PC-9 (cell line): ENCODE measurements around the gene GRID2. TPM values are rescaled to one million over a fixed set of nuclear protein-coding genes. Genes with fewer than 3 reads are reported as not detected.

ENCODE experiments used
- BruUV-seq: library from RNA; stranded (reverse); fragments of 400-500 nt; replicated peaks from 2 replicates; lab custom pipeline; 2021; lab: Mats Ljungman, UMichigan
- CTCF ChIA-PET: fragments of 300-600 bp; sonication (Branson Sonifier 250); formaldehyde crosslinking; loops from one replicate; lab custom pipeline; 2022; ENCODE audit warnings: antibody characterized with exemption; lab: Charles Lee
- POLR2A ChIA-PET: fragments of 300-600 bp; sonication (Branson Sonifier 250); formaldehyde crosslinking; loops from one replicate; lab custom pipeline; 2022; ENCODE audit warnings: antibody characterized with exemption; ENCODE audit not compliant: unreplicated experiment; lab: Charles Lee
- DNase-seq, 2 experiments: peaks; one replicate each; pipeline versions ENCODE4 v3.0.0 to v3.0.0-alpha.2; 2015 to 2022; ENCODE audit warnings: mixed read lengths in 1 of 2
- H2AFZ ChIP-seq: fragments of 200-600 bp; sonication (generic); 2 replicates; pipeline ENCODE4 v1.8.1; 2017; ENCODE audit warnings: antibody characterized with exemption
- H3F3A ChIP-seq: fragments of 200-600 bp; sonication (generic); 2 replicates; pipeline ENCODE4 v1.8.1; 2017; ENCODE audit warnings: antibody characterized with exemption, mild to moderate bottlenecking, low read depth; ENCODE audit not compliant: insufficient read depth
- H3K27ac ChIP-seq: fragments of 200-600 bp; sonication (generic); 2 replicates; pipeline ENCODE4 v1.6.1; 2016; ENCODE audit warnings: mixed run types
- H3K27me3 ChIP-seq: fragments of 200-600 bp; sonication (generic); 2 replicates; pipeline ENCODE4 v1.6.1; 2016; ENCODE audit warnings: low read depth, mixed run types; ENCODE audit not compliant: insufficient read depth
- H3K36me3 ChIP-seq: fragments of 200-600 bp; sonication (generic); 2 replicates; pipeline ENCODE4 v1.6.1; 2016; ENCODE audit warnings: low read depth, mixed run types
- H3K4me1 ChIP-seq: fragments of 200-600 bp; sonication (generic); replicated peaks from 2 replicates; pipeline ENCODE4 v1.6.1; 2016; ENCODE audit warnings: mixed run types; ENCODE audit not compliant: insufficient read depth
- H3K4me2 ChIP-seq: fragments of 200-600 bp; sonication (generic); 2 replicates; pipeline ENCODE4 v1.6.1; 2017; ENCODE audit warnings: mixed run types
- H3K4me3 ChIP-seq: fragments of 200-600 bp; sonication (generic); 2 replicates; pipeline ENCODE4 v1.6.1; 2016; ENCODE audit warnings: mixed run types
- H3K79me2 ChIP-seq: fragments of 200-600 bp; sonication (generic); 2 replicates; pipeline ENCODE4 v1.6.1; 2017; ENCODE audit warnings: low read depth, mixed run types
- H3K9me2 ChIP-seq: fragments of 200-600 bp; sonication (generic); 2 replicates; pipeline ENCODE4 v1.8.1; 2017; ENCODE audit warnings: mild to moderate bottlenecking; ENCODE audit not compliant: insufficient read depth
- H3K9me3 ChIP-seq: fragments of 200-600 bp; sonication (generic); 2 replicates; pipeline ENCODE4 v1.8.1; 2016; ENCODE audit warnings: low read depth; ENCODE audit not compliant: insufficient read depth
- H4K20me1 ChIP-seq: fragments of 200-600 bp; sonication (generic); 2 replicates; pipeline ENCODE4 v1.8.1; 2017; ENCODE audit not compliant: insufficient read depth
- EZH2 ChIP-seq: fragments of 200-600 bp; sonication (generic); IDR thresholded peaks from 2 replicates; pipeline ENCODE4 v1.8.0; 2017; ENCODE audit warnings: antibody characterized with exemption, low read depth
- intact Hi-C: fragments of 100-400 bp; cut with micrococcal nuclease; formaldehyde crosslinking; loops from one replicate; pipeline ENCODE4 v1.10.0; 2022; ENCODE audit not compliant: unreplicated experiment
- total RNA-seq: library from RNA; stranded (reverse); gene quantifications from 2 replicates; pipeline ENCODE4 v1.2.3, GENCODE V29; 2021
- TF ChIP-seq, protein P1 (sequence below): fragments of 200-600 bp; sonication (generic); conservative IDR thresholded peaks from 2 replicates; pipeline ENCODE4 v1.6.1; 2017; ENCODE audit warnings: mixed run types, antibody characterized with exemption, mild to moderate bottlenecking, moderate library complexity

The GRID2 gene
- total RNA-seq, 1 experiment from 2014 or later = not detected

DNA sequence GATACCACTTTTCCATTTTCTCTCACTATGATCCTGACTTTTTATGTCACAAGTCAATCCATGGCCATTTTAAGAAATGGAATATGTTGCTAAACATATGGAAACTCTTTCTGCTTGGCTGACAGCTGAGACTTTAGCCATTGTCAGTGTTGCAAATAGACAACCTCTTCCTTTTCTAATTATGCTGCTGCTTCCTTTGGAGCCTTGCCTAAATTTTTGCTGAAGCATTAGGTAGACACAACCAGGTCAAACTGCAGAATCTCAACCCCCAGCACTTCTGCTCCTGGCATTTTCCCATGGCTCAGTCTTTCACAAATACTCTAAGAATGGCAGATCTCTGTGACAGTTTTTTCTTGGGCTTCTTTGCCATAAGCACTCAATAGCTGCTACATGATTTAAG is 543.3 kb downstream of the GRID2 start:
- Histone ChIP-seq H4K20me1 (no peaks in the 10 kb centered on the region), H3K4me2 (no peak overlapping the region), H2AFZ (no peak overlapping the region), H3K4me3 (no peak overlapping the region), H3K9me3 (no peaks in the 10 kb centered on the region), H3K9me2 (no peaks in the 10 kb centered on the region), H3F3A (no peaks in the 10 kb centered on the region), H3K36me3 (no peaks in the 10 kb centered on the region), H3K27ac (no peak overlapping the region), H3K27me3 (no peaks in the 10 kb centered on the region), H3K79me2 (no peaks in the 10 kb centered on the region), H3K4me1 (no peaks in the 10 kb centered on the region)
- BruUV-seq = no TSS peak
- intact Hi-C loops = no loop called here
- ChIA-PET CTCF (no interaction called here), POLR2A (no interaction called here)
- DNase-seq = no peak
- TF ChIP-seq, protein P1, sequence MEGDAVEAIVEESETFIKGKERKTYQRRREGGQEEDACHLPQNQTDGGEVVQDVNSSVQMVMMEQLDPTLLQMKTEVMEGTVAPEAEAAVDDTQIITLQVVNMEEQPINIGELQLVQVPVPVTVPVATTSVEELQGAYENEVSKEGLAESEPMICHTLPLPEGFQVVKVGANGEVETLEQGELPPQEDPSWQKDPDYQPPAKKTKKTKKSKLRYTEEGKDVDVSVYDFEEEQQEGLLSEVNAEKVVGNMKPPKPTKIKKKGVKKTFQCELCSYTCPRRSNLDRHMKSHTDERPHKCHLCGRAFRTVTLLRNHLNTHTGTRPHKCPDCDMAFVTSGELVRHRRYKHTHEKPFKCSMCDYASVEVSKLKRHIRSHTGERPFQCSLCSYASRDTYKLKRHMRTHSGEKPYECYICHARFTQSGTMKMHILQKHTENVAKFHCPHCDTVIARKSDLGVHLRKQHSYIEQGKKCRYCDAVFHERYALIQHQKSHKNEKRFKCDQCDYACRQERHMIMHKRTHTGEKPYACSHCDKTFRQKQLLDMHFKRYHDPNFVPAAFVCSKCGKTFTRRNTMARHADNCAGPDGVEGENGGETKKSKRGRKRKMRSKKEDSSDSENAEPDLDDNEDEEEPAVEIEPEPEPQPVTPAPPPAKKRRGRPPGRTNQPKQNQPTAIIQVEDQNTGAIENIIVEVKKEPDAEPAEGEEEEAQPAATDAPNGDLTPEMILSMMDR = no peak
- TF ChIP-seq EZH2 = no peak

DNA sequence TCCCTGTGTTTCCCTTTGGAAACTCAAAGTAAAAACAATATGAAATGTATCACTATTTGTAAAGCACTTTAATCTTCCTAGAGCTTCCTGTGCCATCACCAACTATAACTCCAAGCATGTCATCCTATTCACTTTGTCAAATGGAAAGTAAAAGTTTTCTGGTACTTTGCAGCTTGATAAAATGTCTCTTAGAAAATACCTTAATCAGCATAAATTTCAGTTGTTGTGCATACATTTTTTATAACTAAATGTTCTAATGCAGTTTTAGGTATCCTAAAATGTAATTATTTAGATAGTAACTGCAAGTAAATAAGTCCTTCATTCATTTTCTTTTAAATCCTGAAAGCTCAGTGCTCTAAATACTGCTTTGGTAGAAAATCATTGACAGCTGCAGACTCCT is 558.7 kb downstream of the GRID2 start:
- H3F3A ChIP-seq = no peaks in the 10 kb centered on the region
- POLR2A ChIA-PET = no interaction called here
- H3K36me3 ChIP-seq = no peaks in the 10 kb centered on the region
- H3K79me2 ChIP-seq = no peaks in the 10 kb centered on the region
- DNase-seq = no peak
- no peaks in the 10 kb centered on the region for H3K4me1 ChIP-seq
- no TSS peak for BruUV-seq
- CTCF ChIA-PET = no interaction called here
- intact Hi-C loops = no loop called here
- H2AFZ ChIP-seq = no peak overlapping the region
- no peaks in the 10 kb centered on the region for H3K9me2 ChIP-seq
- H3K27me3 ChIP-seq = no peaks in the 10 kb centered on the region
- TF ChIP-seq, protein P1 = no peak
- no peak for TF ChIP-seq EZH2
- H3K9me3 ChIP-seq = no peaks in the 10 kb centered on the region
- H4K20me1 ChIP-seq = no peaks in the 10 kb centered on the region
- H3K4me3 ChIP-seq = no peak overlapping the region
- no peak overlapping the region for H3K4me2 ChIP-seq
- H3K27ac ChIP-seq = no peak overlapping the region

DNA sequence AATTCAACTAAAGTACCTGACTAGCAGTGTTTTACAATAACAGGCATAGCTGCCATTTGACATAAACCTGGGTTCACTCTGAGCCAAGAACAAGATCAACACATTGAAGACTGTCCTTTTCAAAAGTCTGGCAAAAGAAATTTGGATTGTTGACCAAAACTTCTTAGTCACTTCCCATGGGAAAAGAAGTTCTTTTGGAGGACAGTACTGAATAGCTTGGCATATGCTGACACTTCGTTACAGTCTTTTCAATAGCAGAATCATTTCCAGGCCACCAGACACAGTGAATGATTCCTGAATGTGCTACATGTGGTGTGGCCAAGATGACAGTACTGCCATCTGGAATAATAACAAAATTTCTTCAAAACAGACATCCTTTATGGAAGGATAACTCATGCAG is 560.3 kb downstream of the GRID2 start:
- POLR2A ChIA-PET = no interaction called here

More for the DNA sequence above, 560.3 kb downstream of the GRID2 start:
- H3K4me1 ChIP-seq = no peaks in the 10 kb centered on the region
- H3K27me3 ChIP-seq = no peaks in the 10 kb centered on the region
- no peaks in the 10 kb centered on the region for H3K9me2 ChIP-seq
- no peaks in the 10 kb centered on the region for H3F3A ChIP-seq
- no peaks in the 10 kb centered on the region for H3K79me2 ChIP-seq
- H3K4me2 ChIP-seq = no peak overlapping the region
- intact Hi-C loops = no loop called here
- H3K4me3 ChIP-seq = no peak overlapping the region
- H2AFZ ChIP-seq = no peak overlapping the region
- H3K36me3 ChIP-seq = no peaks in the 10 kb centered on the region
- CTCF ChIA-PET = no interaction called here
- H3K27ac ChIP-seq = no peak overlapping the region
- no TSS peak for BruUV-seq
- no peak for TF ChIP-seq EZH2
- TF ChIP-seq, protein P1 = no peak
- no peaks in the 10 kb centered on the region for H3K9me3 ChIP-seq
- no peak for DNase-seq
- H4K20me1 ChIP-seq = no peaks in the 10 kb centered on the region
